H1 (cell line): ENCODE results near the gene FOXF1. TPM values are rescaled to one million over a fixed set of nuclear protein-coding genes. Genes with fewer than 3 reads are reported as not detected.

ENCODE experiments used
- CTCF ChIA-PET: fragments of 300-600 bp; sonication (Branson Sonifier 250); formaldehyde crosslinking; loops from one replicate; lab custom pipeline; 2021; ENCODE audit not compliant: partially characterized antibody; lab: Charles Lee
- POLR2A ChIA-PET: fragments of 300-600 bp; sonication (Branson Sonifier 250); formaldehyde crosslinking; loops from one replicate; lab custom pipeline; 2021; ENCODE audit warnings: inconsistent platforms; ENCODE audit not compliant: partially characterized antibody; lab: Charles Lee
- DNase-seq, 2 experiments: peaks; one replicate each; pipeline versions ENCODE4 v3.0.0 to v3.0.0-alpha.2; 2010 to 2022; ENCODE audit warnings: low spot score in 2 of 2, low read depth in 1 of 2, mixed read lengths in 1 of 2
- FAIRE-seq: peaks from 2 replicates; lab custom pipeline; 2011; peaks lifted over from hg19 to GRCh38; lab: Jason Lieb, UNC
- H2AFZ ChIP-seq: 2 replicates; pipeline ENCODE4 v1.8.1; 2012; ENCODE audit warnings: low read length, inconsistent platforms
- H2AK5ac ChIP-seq: 2 replicates; pipeline ENCODE4 v1.6.1; 2013; ENCODE audit warnings: low read depth, low read length
- H2BK120ac ChIP-seq: replicated peaks from 2 replicates; pipeline ENCODE3; 2013; ENCODE audit warnings: low read depth, low read length, inconsistent platforms
- H2BK12ac ChIP-seq: 2 replicates; pipeline ENCODE4 v1.6.1; 2013; ENCODE audit warnings: low read depth, low read length
- H2BK15ac ChIP-seq: 2 replicates; pipeline ENCODE4 v1.6.1; 2013; ENCODE audit warnings: low read length
- H2BK20ac ChIP-seq: 2 replicates; pipeline ENCODE4 v1.6.1; 2013; ENCODE audit warnings: low read length
- H2BK5ac ChIP-seq: 2 replicates; pipeline ENCODE4 v1.6.1; 2013; ENCODE audit warnings: low read depth, low read length
- H3K14ac ChIP-seq: 2 replicates; pipeline ENCODE4 v1.6.1; 2013; ENCODE audit warnings: inconsistent platforms; ENCODE audit not compliant: insufficient read length
- H3K18ac ChIP-seq: 2 replicates; pipeline ENCODE4 v1.6.1; 2013; ENCODE audit warnings: low read length; ENCODE audit errors: extremely low read depth
- H3K23ac ChIP-seq: 2 replicates; pipeline ENCODE4 v1.6.1; 2013; ENCODE audit warnings: inconsistent platforms; ENCODE audit not compliant: insufficient read length
- H3K23me2 ChIP-seq: 2 replicates; pipeline ENCODE4 v1.6.1; 2013; ENCODE audit warnings: low read depth, low read length
- H3K27ac ChIP-seq: 2 replicates; pipeline ENCODE4 v1.6.1; 2011; ENCODE audit warnings: low read depth, low read length, inconsistent platforms
- H3K27me3 ChIP-seq, 4 experiments: replicated peaks in 1 of 4; 1 replicate in 1 of 4; 2 replicates in 3 of 4; pipeline versions ENCODE4 v1.6.1 to v1.8.1; 2011 to 2013; ENCODE audit warnings: low read length in 3 of 4, mild to moderate bottlenecking in 3 of 4, inconsistent platforms in 2 of 4, mixed read lengths in 2 of 4, moderate library complexity in 1 of 4; ENCODE audit not compliant: control insufficient read depth in 3 of 4, insufficient read depth in 3 of 4; ENCODE audit errors: extremely low read depth in 1 of 4
- H3K36me3 ChIP-seq, 4 experiments: 2 replicates each; pipeline versions ENCODE4 v1.6.1 to v1.8.1; 2011 to 2013; ENCODE audit warnings: mild to moderate bottlenecking in 4 of 4, low read length in 3 of 4, moderate library complexity in 2 of 4, control low read depth in 1 of 4, inconsistent platforms in 1 of 4; ENCODE audit not compliant: insufficient read depth in 4 of 4, control insufficient read depth in 2 of 4
- H3K4ac ChIP-seq: replicated peaks from 2 replicates; pipeline ENCODE3; 2013; ENCODE audit warnings: low read length, low read depth, mixed read lengths, inconsistent platforms; ENCODE audit not compliant: insufficient read length
- H3K4me1 ChIP-seq, 4 experiments: replicated peaks in 1 of 4; 1 replicate in 1 of 4; 2 replicates in 3 of 4; pipeline versions ENCODE4 v1.6.1 to v1.8.1; 2011 to 2013; ENCODE audit warnings: low read length in 3 of 4, inconsistent platforms in 2 of 4, mixed read lengths in 1 of 4; ENCODE audit not compliant: insufficient read depth in 4 of 4, control insufficient read depth in 3 of 4
- H3K4me2 ChIP-seq, 2 experiments: 2 replicates each; pipeline versions ENCODE4 v1.6.1 to v1.8.1; 2011 to 2013; ENCODE audit warnings: low read depth in 2 of 2, low read length in 2 of 2, control low read depth in 1 of 2, inconsistent platforms in 1 of 2, mild to moderate bottlenecking in 1 of 2; ENCODE audit not compliant: insufficient read depth in 1 of 2
- H3K4me3 ChIP-seq, 4 experiments: fragments of 200-600, 300-600 bp in 1 of 4; sonication (generic), shearing (Covaris generic), sonication (Bioruptor Twin) in 1 of 4; 2 replicates each; pipeline versions ENCODE4 v1.5.1 to v1.8.1; 2011 to 2016; ENCODE audit warnings: low read length in 4 of 4, low read depth in 3 of 4, control low read depth in 2 of 4, inconsistent platforms in 2 of 4, mild to moderate bottlenecking in 2 of 4, mixed read lengths in 1 of 4, moderate library complexity in 1 of 4; ENCODE audit not compliant: insufficient read depth in 2 of 4; ENCODE audit errors: extremely low read depth in 1 of 4
- H3K56ac ChIP-seq: replicated peaks from 2 replicates; pipeline ENCODE3; 2013; ENCODE audit warnings: low read depth, mild to moderate bottlenecking, mixed read lengths, low read length, inconsistent platforms; ENCODE audit not compliant: insufficient read length
- H3K79me1 ChIP-seq: 2 replicates; pipeline ENCODE4 v1.6.1; 2013; ENCODE audit warnings: low read depth, low read length, control low read depth
- H3K79me2 ChIP-seq, 2 experiments: 2 replicates each; pipeline versions ENCODE4 v1.6.1 to v1.8.1; 2012 to 2013; ENCODE audit warnings: low read length in 2 of 2, mild to moderate bottlenecking in 2 of 2, inconsistent platforms in 1 of 2; ENCODE audit not compliant: insufficient read depth in 2 of 2, control insufficient read depth in 1 of 2
- H3K9ac ChIP-seq, 4 experiments: replicated peaks in 1 of 4; 1 replicate in 1 of 4; 2 replicates in 3 of 4; pipeline versions ENCODE4 v1.6.1 to v1.8.1; 2011 to 2013; ENCODE audit warnings: low read depth in 3 of 4, low read length in 3 of 4, control low read depth in 2 of 4, mild to moderate bottlenecking in 2 of 4, moderate library complexity in 2 of 4, inconsistent platforms in 1 of 4; ENCODE audit errors: extremely low read depth in 1 of 4
- H3K9me3 ChIP-seq, 2 experiments: 2 replicates each; pipeline versions ENCODE4 v1.6.1 to v1.8.1; 2012 to 2013; ENCODE audit warnings: mild to moderate bottlenecking in 2 of 2, moderate library complexity in 2 of 2, control low read depth in 1 of 2, inconsistent platforms in 1 of 2, low read depth in 1 of 2, low read length in 1 of 2, mixed read lengths in 1 of 2; ENCODE audit not compliant: insufficient read depth in 2 of 2
- H4K20me1 ChIP-seq, 2 experiments: replicated peaks in 1 of 2; 2 replicates each; pipeline versions ENCODE3 to v1.8.1; 2011 to 2013; ENCODE audit warnings: inconsistent platforms in 2 of 2, low read length in 2 of 2, mild to moderate bottlenecking in 1 of 2; ENCODE audit not compliant: insufficient read depth in 2 of 2, control insufficient read depth in 1 of 2
- H4K5ac ChIP-seq: 2 replicates; pipeline ENCODE4 v1.6.1; 2013; ENCODE audit warnings: low read length, low read depth, mixed read lengths, inconsistent platforms; ENCODE audit not compliant: insufficient read length
- H4K8ac ChIP-seq: 2 replicates; pipeline ENCODE4 v1.8.0; 2013; ENCODE audit warnings: mild to moderate bottlenecking, moderate library complexity, low read length, inconsistent platforms; ENCODE audit not compliant: insufficient read depth; ENCODE audit errors: extremely low read depth
- H4K91ac ChIP-seq: replicated peaks from 2 replicates; pipeline ENCODE3; 2013; ENCODE audit warnings: low read length, mixed read lengths, inconsistent platforms; ENCODE audit not compliant: insufficient read length
- FOSL1 ChIP-seq: IDR thresholded peaks from 2 replicates; pipeline ENCODE4 v1.6.1; 2011; ENCODE audit warnings: mild to moderate bottlenecking, low read depth, low read length, moderate library complexity; ENCODE audit not compliant: insufficient read depth
- MAFK ChIP-seq: IDR thresholded peaks from 2 replicates; pipeline ENCODE4 v1.6.1; 2012; ENCODE audit warnings: low read depth, mild to moderate bottlenecking, improper control_type of control experiment, low read length
- NANOG ChIP-seq: IDR thresholded peaks from 2 replicates; pipeline ENCODE4 v1.6.1; 2011; ENCODE audit warnings: low read length, low read depth, mild to moderate bottlenecking, inconsistent platforms; ENCODE audit not compliant: insufficient read depth, poor library complexity, severe bottlenecking
- SIN3A ChIP-seq, 2 experiments: IDR thresholded peaks in 1 of 2; conservative IDR thresholded peaks in 1 of 2; 2 replicates each; pipeline ENCODE4 v1.6.1; 2011 to 2012; ENCODE audit warnings: low read length in 2 of 2, improper control_type of control experiment in 1 of 2, low read depth in 1 of 2, mild to moderate bottlenecking in 1 of 2
- TAF7 ChIP-seq: optimal IDR thresholded peaks from 2 replicates; pipeline ENCODE3; 2011; ENCODE audit warnings: low read depth, mild to moderate bottlenecking, inconsistent platforms, low read length, moderate library complexity, borderline replicate concordance
- WGBS, 2 experiments: shearing (Covaris generic) in 1 of 2; methylation state at CpG; one replicate each; pipeline versions ENCODE4 v1.1.6 to v1.1.7; 2013 to 2015; ENCODE audit warnings: low lambda C conversion rate in 2 of 2, mixed read lengths in 2 of 2, inconsistent platforms in 1 of 2, low coverage in 1 of 2, missing lambda C conversion rate in 1 of 2; ENCODE audit not compliant: insufficient replicate concordance in 2 of 2, insufficient coverage in 1 of 2, insufficient read length in 1 of 2; ENCODE audit errors: extremely low coverage in 1 of 2, missing lambda C conversion rate in 1 of 2; 5-methylcytosine and 5-hydroxymethylcytosine counted together
- polyA plus RNA-seq, 7 experiments: library from polyadenylated mRNA; depleted of rRNA in 3 of 7; stranded (reverse) in 5 of 7; unstranded in 2 of 7; fragments of >200 nt in 5 of 7; fragments of 200-250 nt in 2 of 7; gene quantifications; 1 replicate in 5 of 7; 2 replicates in 1 of 7; 4 replicates in 1 of 7; pipeline versions ENCODE4 v1.2.1 to v1.2.3, GENCODE V29; 2011 to 2013; ENCODE audit warnings: missing spikeins in 2 of 7, mixed read lengths in 2 of 7
- total RNA-seq: library from RNA; stranded (reverse); fragmentation: NEBNext Ultra II Directional; extraction: Animal tissue kit (Norgen Biotek cat#: 25700); gene quantifications from 2 replicates; pipeline ENCODE4 v1.2.1, GENCODE V29; 2021
- TF ChIP-seq, protein P1 (sequence below): IDR thresholded peaks from 2 replicates; pipeline ENCODE4 v1.6.1; 2012; ENCODE audit warnings: inconsistent platforms
- TF ChIP-seq, protein P2 (sequence below): IDR thresholded peaks from 2 replicates; pipeline ENCODE4 v1.6.1; 2012; ENCODE audit warnings: low read length, inconsistent platforms

The FOXF1 gene
- total and polyA plus RNA-seq, 2 of the 8 experiments (the other 6 are each of a cell fraction or from before 2014, with no cell fraction given), result 0.02 TPM; not detected in 1

DNA sequence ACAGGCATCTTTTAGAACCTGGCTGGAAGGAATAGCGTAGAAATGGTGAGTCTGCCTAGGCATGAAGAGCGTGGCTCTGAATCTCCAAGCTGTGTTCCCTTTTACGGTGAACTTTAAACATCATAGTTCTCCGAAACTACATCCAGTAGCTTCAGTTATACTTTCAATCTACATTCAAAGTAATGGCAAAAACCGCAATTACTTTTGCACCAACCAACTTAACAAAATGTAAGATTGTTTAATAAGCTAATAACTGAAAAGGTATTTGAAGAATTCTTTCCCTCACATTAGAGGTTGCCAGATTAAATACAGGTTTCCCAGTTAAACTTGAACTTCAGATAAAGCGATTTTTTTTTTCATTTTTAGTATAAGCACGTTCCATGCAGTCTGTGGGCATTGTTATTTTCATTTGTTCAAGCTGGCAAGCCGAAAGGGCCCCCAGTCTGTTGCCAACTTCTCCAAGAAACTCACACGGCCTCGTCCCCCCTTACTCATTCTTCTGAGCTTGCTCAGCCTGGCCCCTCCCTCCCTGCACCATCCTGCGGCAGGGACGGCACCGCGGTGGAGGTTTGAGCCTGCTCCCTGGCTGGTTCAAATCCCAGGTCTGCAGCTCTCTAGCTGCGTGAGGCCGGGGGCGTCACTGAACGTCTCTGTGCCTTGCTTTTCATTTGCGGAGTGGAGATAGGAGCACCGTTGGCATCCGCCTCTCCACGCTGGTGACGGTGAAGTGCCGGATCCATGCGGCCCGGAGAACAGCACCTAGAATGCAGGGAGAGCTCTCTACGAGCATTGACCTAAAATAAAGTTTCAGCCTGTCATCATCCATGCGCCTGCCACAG lies 48.2 kb downstream of the FOXF1 start:
- no peaks in the 10 kb centered on the region; the same call in 1 of the 2 replicates for H3K79me1 ChIP-seq
- H3K4me2 ChIP-seq, result no peak overlapping the region
- no peak overlapping the region for H4K8ac ChIP-seq
- H2BK20ac ChIP-seq, result no peak overlapping the region
- no peak overlapping the region for H2AFZ ChIP-seq
- H3K56ac ChIP-seq, result no peak overlapping the region
- ChIA-PET POLR2A (no interaction called here), CTCF (interaction anchor here (0.5 to 1.6 kb wide), 8 partner anchors 42 to 836 kb away, joined by 3 to 5 read pairs (median 4); no protein-coding TSS in a partner anchor)
- no peaks in the 10 kb centered on the region; a peak in 1 of 4 replicates for H3K9me3 ChIP-seq
- no peak for DNase-seq
- H4K91ac ChIP-seq, result no peak overlapping the region
- H2BK120ac ChIP-seq, result no peak overlapping the region
- H3K23me2 ChIP-seq, result peaks cover 4% of the 10 kb centered on the region; the same call in 1 of the 2 replicates
- no peak overlapping the region for H3K14ac ChIP-seq
- no peak overlapping the region for H3K4ac ChIP-seq
- no peak overlapping the region for H4K5ac ChIP-seq
- H3K23ac ChIP-seq, result no peak overlapping the region
- H3K4me3 ChIP-seq, result no peak overlapping the region
- no peak overlapping the region for H3K18ac ChIP-seq
- no peak overlapping the region for H2BK5ac ChIP-seq
- no peak overlapping the region for H3K27ac ChIP-seq
- H4K20me1 ChIP-seq, result no peaks in the 10 kb centered on the region
- H3K27me3 ChIP-seq, result peaks cover 0 to 15% (median 7%) of the 10 kb centered on the region in 4 experiments; a peak in 4 of 7 replicates
- H3K9ac ChIP-seq, result no peak overlapping the region
- 86% methylated on average over 27 of the region's 28 CpGs; no CpG with 5 or more reads in 1 of the 2 experiments for WGBS, 2 experiments
- H2BK12ac ChIP-seq, result no peak overlapping the region
- no peaks in the 10 kb centered on the region for H3K36me3 ChIP-seq
- no peak for FAIRE-seq
- no peaks in the 10 kb centered on the region; a peak in 1 of 4 replicates for H3K79me2 ChIP-seq
- no peak overlapping the region for H2BK15ac ChIP-seq
- peaks cover 0 to 7% (median 3%) of the 10 kb centered on the region in 4 experiments; a peak in 4 of 7 replicates for H3K4me1 ChIP-seq
- H2AK5ac ChIP-seq, result no peak overlapping the region
- TF ChIP-seq, protein P1, sequence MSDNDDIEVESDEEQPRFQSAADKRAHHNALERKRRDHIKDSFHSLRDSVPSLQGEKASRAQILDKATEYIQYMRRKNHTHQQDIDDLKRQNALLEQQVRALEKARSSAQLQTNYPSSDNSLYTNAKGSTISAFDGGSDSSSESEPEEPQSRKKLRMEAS, result no peak
- TF ChIP-seq NANOG (no peak), SIN3A (conservative IDR thresholded peaks at IDR 0.05 in 1 of 2, IDR thresholded peaks at IDR 0.05 in 1 of 2; ENCODE audit: low read depth in 1 of 2, low read length in 2 of 2) (no peak), TAF7 (no peak), FOSL1 (no peak), MAFK (no peak)
- TF ChIP-seq, protein P2, sequence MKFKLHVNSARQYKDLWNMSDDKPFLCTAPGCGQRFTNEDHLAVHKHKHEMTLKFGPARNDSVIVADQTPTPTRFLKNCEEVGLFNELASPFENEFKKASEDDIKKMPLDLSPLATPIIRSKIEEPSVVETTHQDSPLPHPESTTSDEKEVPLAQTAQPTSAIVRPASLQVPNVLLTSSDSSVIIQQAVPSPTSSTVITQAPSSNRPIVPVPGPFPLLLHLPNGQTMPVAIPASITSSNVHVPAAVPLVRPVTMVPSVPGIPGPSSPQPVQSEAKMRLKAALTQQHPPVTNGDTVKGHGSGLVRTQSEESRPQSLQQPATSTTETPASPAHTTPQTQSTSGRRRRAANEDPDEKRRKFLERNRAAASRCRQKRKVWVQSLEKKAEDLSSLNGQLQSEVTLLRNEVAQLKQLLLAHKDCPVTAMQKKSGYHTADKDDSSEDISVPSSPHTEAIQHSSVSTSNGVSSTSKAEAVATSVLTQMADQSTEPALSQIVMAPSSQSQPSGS, result no peak
